SK-N-SH treated with all-trans-retinoic acid at 6 μM for 48 hours (cell line): Measurements from ENCODE around the gene OLFML2B.

ENCODE experiments used
- ATAC-seq: fragments of 200-7000 bp; cut with Tn5 transposase; 3 replicates; pipeline ENCODE4 v1.9.1; 2020; ENCODE audit warnings: mild to moderate bottlenecking, moderate library complexity
- ARNTL ChIP-seq: fragments of 450-650 bp; formaldehyde crosslinking; IDR thresholded peaks from 2 replicates; pipeline ENCODE4 v1.5.0; 2020; ENCODE audit warnings: low read depth, mild to moderate bottlenecking, moderate library complexity, borderline replicate concordance
- BACH2 ChIP-seq: fragments of 250-450 bp; sonication (Bioruptor Pico); IDR thresholded peaks from 2 replicates; pipeline ENCODE4 v1.9.0; 2021; ENCODE audit warnings: mild to moderate bottlenecking, borderline replicate concordance
- CSDC2 ChIP-seq: fragments of 250-450 bp; sonication (Bioruptor Pico); IDR thresholded peaks from 2 replicates; pipeline ENCODE4 v1.5.0; 2020; ENCODE audit warnings: mild to moderate bottlenecking, moderate library complexity
- CSRNP3 ChIP-seq: fragments of 250-450 bp; sonication (Bioruptor Pico); IDR thresholded peaks from 2 replicates; pipeline ENCODE4 v1.5.1; 2021; ENCODE audit warnings: mild to moderate bottlenecking, moderate library complexity
- ISL1 ChIP-seq: fragments of 250-450 bp; sonication (Bioruptor Pico); IDR thresholded peaks from 2 replicates; pipeline ENCODE4 v2.1.2; 2022; ENCODE audit warnings: mild to moderate bottlenecking, moderate library complexity
- OSR1 ChIP-seq: fragments of 250-450 bp; sonication (Bioruptor Pico); IDR thresholded peaks from 2 replicates; pipeline ENCODE4 v1.8.0; 2022; ENCODE audit warnings: moderate library complexity, mild to moderate bottlenecking, inconsistent platforms
- PATZ1 ChIP-seq: fragments of 250-450 bp; sonication (Bioruptor Pico); IDR thresholded peaks from 2 replicates; pipeline ENCODE4 v1.8.0; 2020; ENCODE audit warnings: mild to moderate bottlenecking, moderate library complexity, borderline replicate concordance
- POU6F1 ChIP-seq: fragments of 250-450 bp; sonication (Bioruptor Pico); IDR thresholded peaks from 2 replicates; pipeline ENCODE4 v1.8.0; 2021; ENCODE audit warnings: low read depth, mild to moderate bottlenecking, moderate library complexity, borderline replicate concordance
- PPARA ChIP-seq: fragments of 250-450 bp; sonication (Bioruptor Pico); IDR thresholded peaks from 2 replicates; pipeline ENCODE4 v1.5.0; 2020; ENCODE audit warnings: mild to moderate bottlenecking, borderline replicate concordance
- RARB ChIP-seq: fragments of 250-450 bp; sonication (Bioruptor Pico); IDR thresholded peaks from 2 replicates; pipeline ENCODE4 v1.8.0; 2021; ENCODE audit warnings: mild to moderate bottlenecking, moderate library complexity
- SNAI2 ChIP-seq: fragments of 250-450 bp; sonication (Bioruptor Pico); IDR thresholded peaks from 2 replicates; pipeline ENCODE4 v1.5.0; 2020; ENCODE audit warnings: mild to moderate bottlenecking, moderate library complexity
- TCF4 ChIP-seq: fragments of 250-450 bp; sonication (Bioruptor Pico); IDR thresholded peaks from 2 replicates; pipeline ENCODE4 v1.8.0; 2021; ENCODE audit warnings: mild to moderate bottlenecking, moderate library complexity, borderline replicate concordance
- TOX ChIP-seq: fragments of 250-450 bp; sonication (Bioruptor Pico); IDR thresholded peaks from 2 replicates; pipeline ENCODE4 v1.8.0; 2021; ENCODE audit warnings: mild to moderate bottlenecking, moderate library complexity, borderline replicate concordance
- TSHZ2 ChIP-seq: fragments of 250-450 bp; sonication (Bioruptor Pico); IDR thresholded peaks from 2 replicates; pipeline ENCODE4 v1.5.0; 2020; ENCODE audit warnings: mild to moderate bottlenecking, moderate library complexity
- ZC3H10 ChIP-seq: fragments of 250-450 bp; sonication (Bioruptor Pico); IDR thresholded peaks from 2 replicates; pipeline ENCODE4 v1.5.1; 2021; ENCODE audit warnings: mild to moderate bottlenecking, moderate library complexity
- ZFP3 ChIP-seq: fragments of 250-450 bp; sonication (Bioruptor Pico); IDR thresholded peaks from 2 replicates; pipeline ENCODE4 v1.5.0; 2020; ENCODE audit warnings: mild to moderate bottlenecking, moderate library complexity
- ZFP30 ChIP-seq: fragments of 450-650 bp; formaldehyde crosslinking; IDR thresholded peaks from 2 replicates; pipeline ENCODE4 v1.5.0; 2022; ENCODE audit warnings: mild to moderate bottlenecking, moderate library complexity
- ZNF565 ChIP-seq: fragments of 450-650 bp; formaldehyde crosslinking; conservative IDR thresholded peaks from 2 replicates; pipeline ENCODE4 v1.5.0; 2020; ENCODE audit warnings: low read depth, mild to moderate bottlenecking, moderate library complexity
- ZNF70 ChIP-seq: fragments of 450-650 bp; formaldehyde crosslinking; IDR thresholded peaks from 2 replicates; pipeline ENCODE4 v1.5.0; 2020; ENCODE audit warnings: mild to moderate bottlenecking, moderate library complexity
- ZNF8 ChIP-seq: fragments of 450-650 bp; formaldehyde crosslinking; IDR thresholded peaks from 2 replicates; pipeline ENCODE4 v1.5.0; 2020; ENCODE audit warnings: mild to moderate bottlenecking, moderate library complexity

The OLFML2B gene

GRCh38 chr1:161946071-161946987 is 77.3 kb downstream of the OLFML2B start (continued):
- TF ChIP-seq CSRNP3 (CRISPR knock-in tag), result no peak
- TF ChIP-seq, all 23 proteins: peak for 0

DNA sequence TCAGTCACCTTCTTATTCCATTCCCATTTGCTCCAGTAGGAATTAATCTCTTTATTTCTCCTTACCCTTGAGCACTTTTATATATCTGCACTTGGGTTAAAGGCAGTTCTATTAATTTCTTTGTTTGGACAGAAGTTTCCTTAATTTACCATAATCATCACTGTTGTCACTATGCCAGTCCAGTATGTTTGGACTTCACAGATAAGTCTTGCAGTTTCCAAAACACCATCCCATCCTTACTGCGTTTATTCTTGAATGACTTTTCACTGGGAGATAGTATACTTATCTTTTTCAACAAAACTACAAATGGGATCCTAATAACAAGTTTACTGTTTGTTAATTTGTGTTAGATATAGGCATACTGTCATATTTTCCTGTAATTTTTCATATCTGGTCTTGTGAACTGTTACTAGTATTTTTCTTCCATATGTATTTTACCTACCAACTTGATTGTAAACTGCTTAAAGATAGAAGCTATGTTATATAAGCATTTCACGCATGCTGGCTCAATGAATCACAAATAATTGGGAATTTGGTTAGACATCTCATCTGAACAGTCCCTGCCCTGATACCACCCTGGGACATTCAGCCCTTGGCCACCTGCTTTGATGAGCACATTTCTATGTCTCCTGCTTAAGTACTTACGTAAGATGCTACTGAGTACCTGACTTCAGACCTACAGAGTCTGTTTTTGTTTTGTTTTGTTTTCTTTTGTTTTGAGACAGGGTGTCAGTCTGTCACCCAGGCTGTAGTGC is 78.2 kb downstream of the OLFML2B start:
- TF ChIP-seq RARB (CRISPR knock-in tag), result no peak
- no peak for TF ChIP-seq ISL1
- no peak for TF ChIP-seq TSHZ2
- no peak for ATAC-seq

DNA sequence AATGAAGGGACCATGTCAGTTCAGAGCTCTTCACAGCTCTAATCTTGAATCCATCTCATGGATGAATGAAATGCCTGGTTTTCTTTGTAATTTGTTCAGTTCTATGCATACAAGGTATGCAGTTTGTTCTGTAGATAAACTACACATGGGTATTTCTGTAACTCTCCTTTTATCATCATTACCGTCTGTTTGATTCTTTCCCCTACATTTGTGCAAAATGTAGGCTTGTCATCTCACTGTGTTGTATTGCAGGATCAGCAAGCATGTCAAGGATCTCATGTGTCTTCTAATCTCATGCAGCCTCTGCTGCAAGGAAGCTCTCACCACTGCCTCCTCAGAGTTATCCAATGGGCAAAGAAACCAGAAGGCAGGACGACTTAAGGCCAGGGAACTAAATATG is 79.3 kb downstream of the OLFML2B start:
- TF ChIP-seq TSHZ2, result no peak
- TF ChIP-seq PATZ1 (CRISPR knock-in tag), result no peak
- no peak for TF ChIP-seq ARNTL (CRISPR knock-in tag)
- TF ChIP-seq CSDC2 (CRISPR knock-in tag), result no peak
- no peak for TF ChIP-seq OSR1
- no peak for TF ChIP-seq ZC3H10 (CRISPR knock-in tag)
- no peak for TF ChIP-seq ZNF70 (CRISPR knock-in tag)
- no peak for TF ChIP-seq ZNF565 (CRISPR knock-in tag)
- no peak for TF ChIP-seq PPARA
- TF ChIP-seq BACH2 (CRISPR knock-in tag), result no peak
- no peak for ATAC-seq

- no peak for ATAC-seq
- TF ChIP-seq BACH2 (CRISPR knock-in tag), result no peak
- no peak for TF ChIP-seq RARB (CRISPR knock-in tag)
- TF ChIP-seq PPARA, result no peak
- TF ChIP-seq TCF4, result no peak
- no peak for TF ChIP-seq OSR1
- no peak for TF ChIP-seq SNAI2 (CRISPR knock-in tag)
- no peak for TF ChIP-seq CSDC2 (CRISPR knock-in tag)
- TF ChIP-seq ZNF8, result no peak
- no peak for TF ChIP-seq ARNTL (CRISPR knock-in tag)
- TF ChIP-seq ZFP3, result no peak
- no peak for TF ChIP-seq POU6F1 (CRISPR knock-in tag)
- TF ChIP-seq ZFP30, result no peak
- TF ChIP-seq TOX (CRISPR knock-in tag), result no peak
- TF ChIP-seq TSHZ2, result no peak
Measured at GRCh38 chr1:161943737-161944136, 79.9 kb downstream of the OLFML2B start.
